Colonic mucosa (tissue), 4 donors: ENCODE data around the gene PSAP. TPM values are rescaled to one million over a fixed set of nuclear protein-coding genes. Genes with fewer than 3 reads are reported as not detected.

Source experiments
- DNase-seq: peaks from one replicate; pipeline ENCODE4 v3.0.0-alpha.2; 2020
- H3K27ac ChIP-seq: fragments of 200-600 bp; one replicate; pipeline ENCODE4 v1.8.0; 2021
- H3K27me3 ChIP-seq: fragments of 200-600 bp; one replicate; pipeline ENCODE4 v1.8.0; 2021
- H3K36me3 ChIP-seq: fragments of 200-600 bp; one replicate; pipeline ENCODE4 v1.8.0; 2021
- H3K4me1 ChIP-seq: fragments of 200-600 bp; one replicate; pipeline ENCODE4 v1.8.0; 2021; ENCODE audit warnings: mild to moderate bottlenecking
- H3K4me3 ChIP-seq: fragments of 200-600 bp; one replicate; pipeline ENCODE4 v1.8.0; 2021
- H3K9ac ChIP-seq, 2 donors: one replicate each; pipeline ENCODE4 v1.7.0; 2013; ENCODE audit warnings: control low read depth in 2 of 2, low read depth in 2 of 2, low read length in 2 of 2
- H3K9me3 ChIP-seq: fragments of 200-600 bp; one replicate; pipeline ENCODE4 v1.8.0; 2021
- intact Hi-C: fragments of 100-400 bp; cut with DNase I; formaldehyde crosslinking; loops from one replicate; pipeline ENCODE4 v1.14.1; 2022
- total RNA-seq, 2 donors: library from RNA; stranded (reverse); fragmentation: NEBNext Ultra II Directional in 1 of 2; extraction: Animal tissue kit (Norgen Biotek cat#: 25700) in 1 of 2; gene quantifications; one replicate each; pipeline ENCODE4 v1.2.1, GENCODE V29; 2021
- TF ChIP-seq, protein P1 (sequence below): fragments of 200-600 bp; IDR thresholded peaks from one replicate; pipeline ENCODE4 v1.8.0; 2022; ENCODE audit warnings: antibody characterized with exemption, mild to moderate bottlenecking
- donor health status: healthy.
- donor health status: DM: no; HTN: no; CAD: no.
- donor health status: DM: no; HTN: no; CAD: no.

PSAP gene
- total RNA-seq, 2 donors from 2014 or later, result 363 to 629 TPM

DNA sequence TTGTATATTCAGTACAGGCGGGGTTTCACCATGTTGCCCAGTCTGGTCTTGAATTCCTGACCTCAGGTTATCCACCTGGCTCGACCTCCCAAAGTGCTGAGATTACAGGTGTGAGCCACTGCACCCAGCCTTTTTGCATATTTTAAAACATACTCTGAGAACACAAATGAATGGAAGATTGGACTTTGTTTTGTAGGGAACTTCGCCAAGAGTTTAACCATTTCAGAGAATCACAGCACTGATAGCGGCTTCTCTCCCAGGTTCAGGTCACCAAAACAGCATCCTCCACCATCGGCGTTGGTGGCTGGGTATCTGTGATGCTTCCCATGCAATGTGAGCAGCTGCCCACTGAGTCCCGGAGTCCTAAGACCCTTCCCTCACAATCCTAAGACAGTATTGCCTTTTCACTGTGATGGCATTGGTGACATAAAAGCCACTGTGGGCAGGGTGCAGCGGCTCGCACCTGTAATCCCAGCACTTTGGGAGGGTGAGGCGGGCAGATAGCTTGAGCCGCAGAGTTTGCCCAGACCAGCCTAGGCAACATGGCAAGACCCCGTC lies 42.3 kb upstream of the PSAP start:
- H3K9me3 ChIP-seq, result no peaks in the 10 kb centered on the region
- no peak overlapping the region for H3K9ac ChIP-seq
- H3K4me3 ChIP-seq, result no peak overlapping the region
- DNase-seq, result no peak
- TF ChIP-seq, protein P1, sequence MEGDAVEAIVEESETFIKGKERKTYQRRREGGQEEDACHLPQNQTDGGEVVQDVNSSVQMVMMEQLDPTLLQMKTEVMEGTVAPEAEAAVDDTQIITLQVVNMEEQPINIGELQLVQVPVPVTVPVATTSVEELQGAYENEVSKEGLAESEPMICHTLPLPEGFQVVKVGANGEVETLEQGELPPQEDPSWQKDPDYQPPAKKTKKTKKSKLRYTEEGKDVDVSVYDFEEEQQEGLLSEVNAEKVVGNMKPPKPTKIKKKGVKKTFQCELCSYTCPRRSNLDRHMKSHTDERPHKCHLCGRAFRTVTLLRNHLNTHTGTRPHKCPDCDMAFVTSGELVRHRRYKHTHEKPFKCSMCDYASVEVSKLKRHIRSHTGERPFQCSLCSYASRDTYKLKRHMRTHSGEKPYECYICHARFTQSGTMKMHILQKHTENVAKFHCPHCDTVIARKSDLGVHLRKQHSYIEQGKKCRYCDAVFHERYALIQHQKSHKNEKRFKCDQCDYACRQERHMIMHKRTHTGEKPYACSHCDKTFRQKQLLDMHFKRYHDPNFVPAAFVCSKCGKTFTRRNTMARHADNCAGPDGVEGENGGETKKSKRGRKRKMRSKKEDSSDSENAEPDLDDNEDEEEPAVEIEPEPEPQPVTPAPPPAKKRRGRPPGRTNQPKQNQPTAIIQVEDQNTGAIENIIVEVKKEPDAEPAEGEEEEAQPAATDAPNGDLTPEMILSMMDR, result no peak
- no peaks in the 10 kb centered on the region for H3K27me3 ChIP-seq
- H3K36me3 ChIP-seq, result no peaks in the 10 kb centered on the region
- H3K27ac ChIP-seq, result no peak overlapping the region
- no peaks in the 10 kb centered on the region for H3K4me1 ChIP-seq
- intact Hi-C loops, result loop anchor here (10.0 kb wide), 1 partner anchor 59 kb away; no protein-coding TSS in a partner anchor

GRCh38 chr10:71891437-71891836 lies 40.4 kb upstream of the PSAP start:
- intact Hi-C loops, result loop anchor here (10.0 kb wide), 1 partner anchor 57 kb away; no protein-coding TSS in a partner anchor
- H3K27ac ChIP-seq, result no peak overlapping the region
- no peaks in the 10 kb centered on the region for H3K9me3 ChIP-seq
- DNase-seq, result no peak
- no peaks in the 10 kb centered on the region for H3K36me3 ChIP-seq
- no peaks in the 10 kb centered on the region for H3K4me1 ChIP-seq
- TF ChIP-seq, protein P1, result no peak
- H3K9ac ChIP-seq, result no peak overlapping the region
- H3K4me3 ChIP-seq, result no peak overlapping the region
- no peaks in the 10 kb centered on the region for H3K27me3 ChIP-seq

- no peaks in the 10 kb centered on the region for H3K36me3 ChIP-seq
- intact Hi-C loops, result no loop called here
- no peaks in the 10 kb centered on the region for H3K4me1 ChIP-seq
- TF ChIP-seq, protein P1, result no peak
- no peaks in the 10 kb centered on the region for H3K9me3 ChIP-seq
- peak overlapping the region; percentile 59 for H3K27ac ChIP-seq
- peak overlapping the region; percentile 26 for H3K4me3 ChIP-seq
- H3K27me3 ChIP-seq, result no peaks in the 10 kb centered on the region
- DNase-seq, result no peak
- H3K9ac ChIP-seq, result peak overlapping the region in 1 of 2 donors; percentile 51
These were observed 38.4 kb upstream of the PSAP start for GRCh38 chr10:71889388-71889987.

GRCh38 chr10:71888623-71889387 lies 37.8 kb upstream of the PSAP start:
- peak overlapping the region; percentile 26 for H3K4me3 ChIP-seq
- intact Hi-C loops, result no loop called here
- H3K27ac ChIP-seq, result peak overlapping the region; percentile 59

GRCh38 chr10:71888248-71888622 lies 37.2 kb upstream of the PSAP start:
- Histone ChIP-seq H3K4me1 (no peaks in the 10 kb centered on the region), H3K36me3 (no peaks in the 10 kb centered on the region), H3K9ac (peak overlapping the region in 1 of 2 donors; percentile 60), H3K4me3 (no peak overlapping the region), H3K27me3 (no peaks in the 10 kb centered on the region), H3K27ac (peak overlapping the region; percentile 59), H3K9me3 (no peaks in the 10 kb centered on the region)
- DNase-seq, result no peak
- intact Hi-C loops, result no loop called here
- TF ChIP-seq, protein P1, result no peak

More at GRCh38 chr10:71888623-71889387, 37.8 kb upstream of the PSAP start:
- no peaks in the 10 kb centered on the region for H3K36me3 ChIP-seq
- no peaks in the 10 kb centered on the region for H3K4me1 ChIP-seq
- peak; percentile 66 for DNase-seq
- no peaks in the 10 kb centered on the region for H3K27me3 ChIP-seq
- peak overlapping the region; percentile 51 to 60 for H3K9ac ChIP-seq
- H3K9me3 ChIP-seq, result no peaks in the 10 kb centered on the region
- TF ChIP-seq, protein P1, result no peak
